NCI-H524 treated with DMSO at 0.1 percent for 48 hours (cell line): ENCODE results near the gene KDM4C.

Experiments used
- DNase-seq: peaks from one replicate; lab custom pipeline; 2025; lab: John Stamatoyannopoulos, UW

KDM4C gene

GRCh38 chr9:7211657-7212056 is 453.9 kb downstream of the KDM4C start:
- DNase-seq = no peak

DNA sequence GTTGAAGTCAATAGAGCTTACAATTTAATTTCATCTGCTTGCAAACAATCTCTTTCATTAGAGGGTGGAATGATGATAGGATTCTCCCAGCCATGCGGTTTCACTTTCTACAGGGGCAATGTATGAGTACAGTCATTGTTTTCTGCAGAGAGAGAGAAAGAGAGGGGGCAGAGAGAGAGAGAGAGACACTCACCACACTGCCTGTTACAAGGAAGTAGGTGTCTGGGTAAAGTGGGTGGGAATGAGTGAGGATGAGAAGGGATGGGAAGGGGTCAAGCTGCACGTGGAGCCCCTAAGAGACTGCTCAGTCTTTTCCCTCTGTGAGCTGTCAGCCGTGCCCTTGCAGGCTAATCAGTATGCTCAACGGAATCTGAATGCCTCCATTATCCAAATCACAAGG is 454.3 kb downstream of the KDM4C start:
- no peak for DNase-seq

GRCh38 chr9:7216004-7216841 is 458.4 kb downstream of the KDM4C start:
- DNase-seq = no peak

GRCh38 chr9:7223981-7224380 is 466.2 kb downstream of the KDM4C start:
- DNase-seq = no peak
